CD4-positive, alpha-beta T cell treated with Interferon alpha-2 for 1 hour (primary cell): ENCODE results near the gene ADISSP.

Experiments
- DNase-seq, 2 donors: peaks; one replicate each; pipeline ENCODE4 v3.0.0-alpha.2; 2020 to 2022

Gene ADISSP

DNA sequence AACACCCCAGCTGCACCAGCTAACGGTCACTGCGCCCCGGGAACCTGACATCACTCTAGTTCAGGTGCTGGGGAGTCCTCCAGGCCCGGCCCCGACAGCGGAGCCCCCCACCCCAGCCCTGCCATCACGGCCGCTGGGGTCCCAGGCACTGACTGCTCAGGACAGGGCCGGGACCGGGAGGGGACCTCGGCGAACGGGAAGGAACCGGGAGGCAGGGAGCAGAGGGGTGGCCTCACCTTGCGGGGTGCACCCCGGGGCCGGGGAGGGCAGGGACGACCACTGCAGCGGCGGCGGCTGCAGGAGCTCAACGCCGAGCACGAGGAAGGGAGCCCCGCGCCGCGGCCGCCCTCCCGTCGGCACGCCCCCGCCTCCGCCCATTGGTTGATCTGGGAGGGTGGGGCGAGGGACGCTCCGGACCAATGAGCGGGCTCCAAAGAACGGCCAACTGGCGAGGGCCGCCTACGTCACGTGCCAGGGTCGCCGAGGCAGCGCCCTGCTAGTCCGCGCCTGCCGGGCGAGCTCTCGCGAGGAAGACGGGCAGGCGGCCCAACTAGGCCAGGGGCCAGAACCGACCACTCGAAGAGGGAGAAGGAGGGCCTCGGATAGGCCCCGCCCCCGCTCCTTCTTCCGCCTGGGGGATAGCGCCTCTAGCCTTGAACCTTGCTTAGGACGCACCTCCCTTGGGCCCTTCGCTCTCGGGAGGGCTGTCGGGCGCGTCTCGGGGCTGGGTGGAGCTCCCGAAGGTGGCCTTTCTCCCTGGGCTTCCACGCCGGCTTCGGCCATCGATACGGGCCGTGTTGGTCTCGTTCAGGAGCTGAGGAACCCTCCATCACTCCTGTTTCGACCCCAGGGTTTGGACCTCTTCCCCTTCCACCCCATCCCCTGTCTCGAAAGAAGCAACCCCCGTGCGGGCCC lies at the start of gene ADISSP:
ADISSP (minus strand) TSS at position 327 of the 915 bp plus-strand sequence. CDS start 7,653 bp downstream, outside the sequence.
- DNase-seq, result peak; percentile 97 to 98

DNA sequence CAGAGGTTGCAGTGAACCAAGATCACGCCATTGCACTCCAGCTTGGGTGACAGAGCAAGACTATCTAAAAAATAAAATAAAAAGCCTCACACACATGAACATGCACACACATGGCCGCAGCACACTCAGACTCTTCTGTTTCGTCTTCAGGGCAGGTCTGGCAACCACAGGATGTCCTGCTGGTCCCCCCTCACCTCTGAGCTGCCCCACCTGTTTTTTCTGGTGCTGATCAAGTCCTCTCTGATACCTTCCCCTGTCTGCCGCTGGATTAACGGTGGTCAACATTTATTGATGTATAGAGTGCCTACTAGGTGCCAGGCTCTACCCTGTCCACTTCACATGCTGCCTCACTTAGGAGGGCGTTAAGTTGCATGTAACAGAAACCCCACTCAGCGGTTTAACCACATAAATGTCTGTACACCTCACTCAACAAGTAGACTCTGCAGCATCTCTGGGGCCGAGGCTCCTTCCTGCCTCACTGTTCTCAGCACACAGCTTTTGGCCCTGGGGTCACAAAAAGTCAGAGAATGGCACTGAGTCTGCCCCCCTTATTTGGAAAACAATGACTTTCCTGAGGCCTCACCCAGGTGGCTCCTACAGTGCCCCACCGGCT lies 48.3 kb upstream of the ADISSP start:
- DNase-seq, result peak in 1 of 2 donors; percentile 55

DNA sequence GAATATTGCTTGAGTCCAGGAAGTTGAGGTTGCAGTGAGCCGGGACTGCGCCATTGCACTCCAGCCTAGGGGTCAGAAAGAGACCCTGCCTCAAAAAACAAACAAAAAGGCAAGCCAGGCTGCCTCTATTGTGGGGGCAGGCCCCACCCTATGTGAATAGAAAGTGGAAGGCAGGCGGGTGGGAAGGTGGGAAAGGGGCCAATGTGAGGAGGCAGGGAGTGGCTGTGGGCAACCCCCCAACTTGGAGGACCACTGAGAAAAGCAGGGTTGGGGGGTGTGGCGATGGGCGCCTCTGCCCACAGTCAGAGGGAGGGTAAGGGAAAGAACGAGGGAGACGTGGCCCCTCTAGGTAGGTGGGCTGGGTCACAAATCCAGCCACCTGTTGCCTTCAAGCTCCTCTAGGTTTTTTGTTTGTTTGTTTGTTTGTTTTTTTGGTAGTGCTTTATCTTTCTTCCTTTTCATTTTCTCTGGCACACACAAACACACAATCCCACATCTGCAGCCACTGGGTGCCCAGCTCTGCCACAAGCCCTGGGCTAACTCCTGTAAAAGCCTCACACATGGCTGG lies 47.5 kb upstream of the ADISSP start:
- DNase-seq, result no peak

DNA sequence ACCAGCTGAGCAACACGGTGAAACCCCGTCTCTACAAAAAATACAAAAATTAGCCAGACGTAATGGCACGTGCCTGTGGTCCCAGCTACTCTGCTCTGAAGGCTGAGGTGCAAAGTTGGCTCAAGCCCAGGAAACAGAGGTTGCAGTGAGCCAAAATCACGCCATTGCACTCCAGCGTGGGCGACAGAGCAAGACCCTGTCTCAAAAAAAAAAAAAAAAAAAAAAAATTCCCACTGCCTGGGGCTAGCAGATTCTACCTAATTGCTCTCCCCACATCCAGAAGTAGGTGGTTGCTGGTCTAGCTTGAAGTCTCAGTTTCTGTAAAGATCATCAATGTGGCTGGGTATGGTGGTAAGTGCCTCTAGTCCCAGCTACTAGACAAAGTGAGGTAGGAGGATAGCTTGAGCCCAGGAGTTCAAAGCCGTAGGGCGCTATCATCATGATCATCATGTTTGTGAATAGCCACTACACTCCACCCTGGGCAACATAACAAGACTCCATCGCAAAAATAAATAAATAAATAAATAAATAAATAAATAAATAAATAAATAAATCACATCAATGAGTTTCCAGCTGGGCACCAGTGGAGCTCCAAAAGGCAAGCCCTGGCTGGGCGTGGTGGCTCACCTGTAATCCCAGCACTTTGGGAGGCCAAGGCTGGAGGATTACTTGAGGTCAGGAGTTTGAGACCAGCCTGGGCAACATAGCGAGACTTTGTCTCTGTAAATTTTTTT lies 46.5 kb upstream of the ADISSP start:
- DNase-seq, result peak in 1 of 2 donors; percentile 37

DNA sequence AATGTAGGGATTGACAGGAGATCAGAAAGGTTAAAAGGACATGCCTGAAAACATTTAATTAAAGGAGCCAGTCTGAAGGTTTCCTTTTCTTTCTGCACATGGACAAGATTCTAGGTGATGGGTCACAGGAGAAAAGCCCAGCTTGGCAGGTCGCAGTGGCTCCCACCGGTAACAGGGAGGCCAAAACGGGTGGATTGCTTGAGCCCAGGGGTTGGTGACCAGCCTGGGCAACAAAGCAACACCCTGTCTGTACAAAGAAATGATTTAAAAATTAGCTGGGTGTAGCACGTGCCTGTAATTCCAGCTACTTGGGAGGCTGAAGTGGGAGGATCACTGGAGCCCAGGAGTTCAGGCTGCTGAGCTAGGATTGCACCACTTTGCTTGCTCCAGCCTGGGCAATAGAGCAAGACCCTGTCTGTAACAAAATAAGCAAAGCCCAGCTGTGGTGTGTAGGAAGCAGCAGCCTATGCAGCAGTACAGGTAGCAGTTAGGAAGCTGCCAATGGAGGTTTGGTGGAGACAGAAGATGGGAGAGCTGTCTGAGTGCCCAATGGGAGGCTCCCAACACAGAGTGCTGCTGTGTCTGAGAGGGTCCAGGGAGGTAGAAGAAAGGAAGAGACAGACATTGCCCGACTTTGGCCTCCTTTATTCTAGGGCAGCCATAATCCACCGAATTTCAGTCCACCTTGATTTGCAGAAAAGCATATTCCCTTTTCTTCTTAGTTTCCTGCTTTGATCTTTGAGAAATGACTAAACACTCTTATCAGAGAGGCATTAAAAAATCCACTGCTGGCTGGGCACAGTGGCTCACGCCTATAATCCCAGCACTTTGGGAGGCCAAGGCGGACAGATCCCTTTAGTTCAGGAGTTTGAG lies 45.7 kb upstream of the ADISSP start:
- no peak for DNase-seq

DNA sequence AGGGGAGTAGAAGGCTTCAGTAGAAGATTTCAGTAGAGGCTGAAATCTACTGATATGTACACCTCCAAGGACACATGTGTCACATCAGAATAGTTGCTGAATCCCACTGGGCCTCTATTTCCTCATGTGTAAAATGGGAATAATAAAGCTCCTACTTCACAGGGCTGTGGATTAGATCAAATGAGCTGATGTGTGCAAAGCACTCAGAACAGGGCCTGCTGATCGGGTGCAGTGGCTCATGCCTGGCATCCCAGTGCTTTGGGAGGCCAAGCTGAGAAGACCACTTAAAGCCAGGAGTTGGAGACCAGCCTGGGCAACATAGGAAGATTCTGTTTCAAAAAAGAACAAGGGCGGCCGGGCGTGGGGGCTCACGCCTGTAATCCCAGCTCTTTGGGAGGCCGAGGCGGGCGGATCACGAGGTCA lies 44.7 kb upstream of the ADISSP start:
- DNase-seq, result no peak

DNA sequence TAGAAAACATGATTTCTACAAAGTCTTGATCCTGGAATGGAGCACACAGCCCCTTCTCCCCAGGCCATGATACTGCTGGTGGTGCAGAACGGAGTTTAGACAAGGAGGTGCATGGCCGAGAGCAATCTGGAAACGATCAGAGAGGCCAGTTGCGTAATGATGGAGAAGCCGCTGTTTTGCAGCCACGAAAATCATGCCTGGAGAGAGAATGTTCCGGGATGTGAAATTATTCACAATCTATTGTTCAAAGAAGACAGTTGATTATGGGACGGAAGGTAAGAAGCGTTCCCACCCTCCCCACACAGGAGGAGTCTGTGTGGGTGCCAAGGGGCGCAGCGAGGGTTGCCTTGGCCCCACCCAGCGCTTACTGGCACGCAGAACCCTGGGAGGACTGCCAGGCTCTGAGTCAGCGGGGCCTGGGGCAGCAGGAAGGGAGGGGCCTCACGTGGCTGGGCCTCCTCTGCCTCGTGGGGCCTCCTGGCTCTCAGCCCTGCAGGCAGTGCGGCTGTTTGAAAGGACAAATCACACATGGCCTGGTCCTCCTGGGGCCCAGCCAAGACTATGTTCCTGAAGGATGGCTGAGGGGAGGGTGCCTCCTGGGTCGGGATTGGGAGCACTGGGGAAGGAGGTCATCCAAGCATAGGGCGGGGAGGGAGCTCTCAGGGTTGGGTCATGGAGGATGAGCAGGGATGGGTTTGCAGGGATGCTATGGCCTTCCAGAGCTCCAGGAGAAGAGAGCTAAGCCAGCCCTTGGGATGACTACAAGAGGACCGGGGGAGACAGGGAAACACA lies 44.1 kb upstream of the ADISSP start:
- DNase-seq, result peak; percentile 89 to 91

DNA sequence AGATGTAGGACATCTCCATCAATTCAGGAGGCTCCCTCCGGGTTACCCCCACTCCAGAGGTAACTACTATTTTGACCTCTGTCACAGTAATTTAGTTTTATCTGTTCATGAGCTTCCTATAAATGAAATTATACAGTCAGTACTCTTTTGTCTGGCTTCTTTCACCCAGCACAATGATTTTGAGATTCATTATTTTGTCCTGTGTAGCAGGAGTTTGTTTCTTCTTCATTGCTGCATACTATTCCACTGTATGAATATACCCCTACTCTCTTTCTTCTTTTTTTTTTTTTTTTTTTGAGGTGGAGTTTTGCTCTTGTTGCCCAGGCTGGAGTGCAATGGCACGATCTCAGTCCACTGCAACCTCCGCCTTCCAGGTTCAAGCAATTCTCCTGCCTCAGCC lies 41.0 kb upstream of the ADISSP start:
- DNase-seq, result no peak

DNA sequence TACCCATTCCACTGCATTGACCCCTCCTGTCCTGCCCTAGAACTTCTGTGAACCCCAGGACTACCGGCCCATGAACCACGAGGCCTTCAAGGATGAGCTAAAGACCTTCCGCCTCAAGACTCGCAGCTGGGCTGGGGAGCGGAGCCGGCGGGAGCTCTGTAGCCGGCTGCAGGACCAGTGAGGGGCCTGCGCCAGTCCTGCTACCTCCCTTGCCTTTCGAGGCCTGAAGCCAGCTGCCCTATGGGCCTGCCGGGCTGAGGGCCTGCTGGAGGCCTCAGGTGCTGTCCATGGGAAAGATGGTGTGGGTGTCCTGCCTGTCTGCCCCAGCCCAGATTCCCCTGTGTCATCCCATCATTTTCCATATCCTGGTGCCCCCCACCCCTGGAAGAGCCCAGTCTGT lies 37.2 kb upstream of the ADISSP start:
- no peak for DNase-seq

DNA sequence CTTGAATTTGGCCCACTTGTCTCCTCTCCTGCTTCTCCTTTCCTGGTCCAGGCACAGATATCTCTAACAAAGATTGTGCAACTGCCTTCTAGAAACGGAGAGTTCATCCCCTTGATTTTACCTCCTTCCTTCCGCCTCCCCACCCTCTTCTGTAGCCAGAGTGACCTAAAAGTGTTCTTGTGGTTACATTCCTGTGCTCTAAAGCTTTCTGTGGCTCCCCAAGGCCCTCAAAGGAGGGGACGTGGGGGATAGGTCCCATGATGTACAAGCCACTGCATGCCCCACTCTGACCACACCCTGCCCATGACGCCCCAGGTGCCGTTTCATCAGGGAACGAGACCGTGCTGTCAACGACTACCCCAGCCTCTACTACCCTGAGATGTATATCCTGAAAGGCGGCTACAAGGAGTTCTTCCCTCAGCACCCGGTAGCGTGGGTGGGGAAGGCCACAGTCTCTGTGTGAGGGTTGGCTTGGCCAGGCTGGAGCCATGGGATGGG lies 36.8 kb upstream of the ADISSP start:
- no peak for DNase-seq

DNA sequence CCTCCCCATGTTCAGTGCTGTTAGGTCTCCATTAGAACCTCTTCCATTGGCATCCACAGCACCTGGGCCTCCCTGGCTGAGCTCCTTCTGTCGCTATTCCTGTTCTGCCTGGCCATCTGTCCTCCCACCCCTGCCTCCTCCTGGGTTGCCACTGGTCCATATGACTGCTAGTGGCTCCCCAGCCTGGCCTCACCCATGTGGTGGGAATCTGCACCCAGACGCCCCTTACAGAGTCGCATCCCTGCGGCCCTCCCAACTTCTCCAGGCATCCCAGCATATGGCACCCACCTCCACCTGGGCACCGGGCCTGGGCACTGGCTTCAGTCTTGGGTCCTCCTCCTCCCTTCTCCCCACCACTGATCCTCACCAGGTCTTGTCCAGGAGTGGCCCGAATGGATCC lies 36.3 kb upstream of the ADISSP start:
- DNase-seq, result no peak

DNA sequence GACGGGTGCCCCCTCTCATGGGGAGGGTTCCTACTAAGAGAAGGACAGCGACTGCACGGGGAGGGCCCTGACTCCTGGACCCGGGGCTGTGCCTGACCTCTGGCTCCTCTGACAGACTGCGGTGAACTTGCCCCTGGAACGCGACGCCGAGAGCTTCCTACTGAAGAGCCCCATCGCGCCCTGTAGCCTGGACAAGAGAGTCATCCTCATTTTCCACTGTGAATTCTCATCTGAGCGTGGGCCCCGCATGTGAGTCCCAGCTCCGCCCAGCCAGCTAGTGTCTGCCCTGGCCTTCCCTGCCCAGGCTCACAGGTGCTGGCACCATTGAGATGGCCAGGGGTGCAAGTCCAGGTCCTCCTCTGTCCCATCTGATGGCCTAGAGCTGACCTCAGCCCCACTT lies 35.7 kb upstream of the ADISSP start:
- no peak for DNase-seq

DNA sequence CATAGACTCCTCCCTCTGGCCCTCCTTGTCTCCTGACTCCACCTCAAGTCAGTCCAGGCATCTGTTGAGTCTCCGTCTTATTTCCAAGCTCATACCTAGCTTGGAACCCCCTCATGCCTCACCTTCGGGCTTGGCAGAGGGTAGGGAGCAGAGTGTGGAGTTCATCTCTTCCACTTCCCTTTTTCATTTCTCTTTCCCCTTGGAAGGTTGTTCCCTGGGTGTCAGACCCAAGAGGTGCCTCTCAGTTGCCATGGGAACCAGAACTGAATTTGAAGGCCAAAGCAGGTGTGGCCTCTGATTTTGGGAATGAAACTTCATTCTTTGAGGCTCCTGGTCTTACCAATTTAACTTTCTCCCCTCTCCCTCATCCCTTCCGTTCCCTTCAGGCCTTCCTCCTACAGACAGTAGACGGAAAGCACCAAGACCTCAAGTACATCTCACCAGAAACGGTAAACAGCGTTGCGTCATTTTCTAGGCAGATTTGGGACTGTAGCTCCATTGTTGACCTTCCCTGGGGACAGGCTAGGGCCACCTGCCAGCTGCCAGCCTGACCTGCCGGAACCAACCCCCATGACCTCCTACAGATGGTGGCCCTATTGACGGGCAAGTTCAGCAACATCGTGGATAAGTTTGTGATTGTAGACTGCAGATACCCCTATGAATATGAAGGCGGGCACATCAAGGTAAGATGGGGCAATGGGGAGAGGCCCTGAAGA lies 35.1 kb upstream of the ADISSP start:
- no peak for DNase-seq

DNA sequence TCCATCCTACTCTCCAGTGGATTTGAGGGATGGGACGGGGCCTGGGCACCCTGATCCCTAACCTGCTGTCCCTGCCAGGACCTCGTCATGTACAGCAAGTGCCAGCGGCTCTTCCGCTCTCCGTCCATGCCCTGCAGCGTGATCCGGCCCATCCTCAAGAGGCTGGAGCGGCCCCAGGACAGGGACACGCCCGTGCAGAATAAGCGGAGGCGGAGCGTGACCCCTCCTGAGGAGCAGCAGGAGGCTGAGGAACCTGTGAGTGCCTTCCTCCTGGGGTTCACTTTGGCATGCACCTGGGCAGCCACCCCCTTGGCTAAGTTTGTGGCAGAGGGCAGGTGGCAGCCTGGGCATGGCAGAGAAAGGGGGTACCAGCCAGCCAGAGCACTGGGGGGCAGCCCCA lies 34.3 kb upstream of the ADISSP start:
- no peak for DNase-seq

DNA sequence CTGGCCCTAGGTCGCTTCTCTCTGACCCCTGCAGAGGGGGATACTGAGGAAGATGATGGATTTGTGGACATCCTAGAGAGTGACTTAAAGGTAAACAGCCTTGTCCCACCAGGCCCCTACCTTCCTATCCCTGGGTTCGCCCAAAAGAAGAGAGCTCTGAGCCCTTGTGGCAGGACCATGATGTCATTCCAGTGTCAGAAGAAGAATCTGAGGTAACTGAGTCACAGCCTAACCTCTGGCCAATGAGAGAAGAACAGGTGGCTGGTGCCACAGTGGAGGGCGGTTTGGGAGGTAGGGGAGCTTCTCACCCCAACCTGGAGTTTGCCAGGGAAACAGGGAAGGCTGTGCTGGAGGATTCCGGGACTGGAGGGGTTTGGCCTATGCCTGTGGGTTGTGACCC lies 33.7 kb upstream of the ADISSP start:
- DNase-seq, result no peak

DNA sequence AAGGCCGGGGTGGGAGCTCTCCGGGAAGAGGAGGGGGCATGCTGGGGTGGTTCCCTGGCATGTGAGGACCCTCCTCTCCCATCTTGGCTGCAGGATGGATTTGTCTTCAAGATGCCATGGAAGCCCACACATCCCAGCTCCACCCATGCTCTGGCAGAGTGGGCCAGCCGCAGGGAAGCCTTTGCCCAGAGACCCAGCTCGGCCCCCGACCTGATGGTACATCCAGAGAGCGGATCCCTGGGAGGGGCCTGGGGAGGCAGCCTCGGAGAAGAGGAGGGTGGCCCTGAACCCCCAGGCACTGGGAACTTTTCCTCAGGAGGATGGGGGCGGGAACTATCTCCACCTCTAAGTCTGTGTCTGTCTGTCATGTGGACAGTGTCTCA lies 33.3 kb upstream of the ADISSP start:
- no peak for DNase-seq

DNA sequence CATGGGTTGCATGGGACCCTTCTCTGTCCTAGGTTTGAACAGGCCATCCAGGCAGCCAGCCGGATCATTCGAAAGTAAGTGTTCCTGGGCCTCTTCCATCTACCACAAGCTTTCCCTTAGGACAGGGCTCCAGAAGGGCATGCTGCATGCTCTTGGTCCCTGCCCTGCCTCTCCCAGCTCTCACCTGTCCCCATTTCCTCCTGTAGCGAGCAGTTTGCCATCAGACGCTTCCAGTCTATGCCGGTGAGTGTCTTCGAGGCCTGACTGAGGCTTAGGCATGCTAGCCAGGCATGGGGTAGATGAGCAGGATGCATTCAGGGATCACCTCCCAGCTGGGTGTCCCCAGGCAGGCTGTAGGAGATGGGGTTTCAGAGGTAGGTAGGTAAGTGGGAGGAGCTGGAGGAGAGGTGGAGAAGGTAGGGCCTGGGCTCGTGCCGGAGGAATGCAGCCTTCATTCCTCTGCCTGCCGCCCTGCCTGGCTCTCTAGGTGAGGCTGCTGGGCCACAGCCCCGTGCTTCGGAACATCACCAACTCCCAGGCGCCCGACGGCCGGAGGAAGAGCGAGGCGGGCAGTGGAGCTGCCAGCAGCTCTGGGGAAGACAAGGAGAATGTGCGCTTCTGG lies 32.8 kb upstream of the ADISSP start:
- no peak for DNase-seq

DNA sequence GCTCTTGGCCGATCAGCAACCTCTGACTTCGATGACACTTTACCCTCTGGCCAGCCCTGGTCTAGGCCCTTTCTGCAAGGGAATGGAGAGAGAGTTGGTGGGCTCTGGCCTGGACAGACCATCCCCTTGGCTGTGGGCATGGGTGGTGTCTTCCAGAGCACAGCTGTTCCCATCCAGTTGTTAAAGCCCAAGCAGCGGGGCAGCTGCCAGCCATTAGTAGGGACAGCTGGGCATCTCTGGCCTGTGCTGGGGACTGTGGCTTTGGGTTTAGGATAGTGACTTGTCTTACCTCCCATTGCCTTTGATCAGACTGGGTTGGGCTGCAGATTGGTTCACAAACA lies 31.3 kb upstream of the ADISSP start:
- DNase-seq, result no peak

DNA sequence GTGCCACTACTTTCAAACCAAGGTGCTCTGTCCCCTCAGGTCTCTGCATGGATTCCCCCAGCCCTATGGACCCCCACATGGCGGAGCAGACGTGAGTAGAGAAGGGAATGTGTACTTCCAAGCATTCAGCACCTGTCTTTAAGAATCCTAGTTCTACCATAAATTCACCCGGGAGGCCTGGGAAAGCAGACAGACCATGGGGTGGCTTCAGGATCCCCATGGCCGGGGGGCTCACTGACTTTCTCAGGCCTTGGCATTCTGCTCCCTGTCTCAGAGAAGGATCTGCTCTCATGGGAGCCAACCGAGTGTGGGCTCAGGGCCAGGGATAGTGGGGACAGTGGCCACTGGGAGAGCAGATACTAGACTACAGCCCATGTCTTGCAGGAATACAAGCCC lies 30.8 kb upstream of the ADISSP start:
- DNase-seq, result no peak
